ENCODE results near the gene UGT1A5. TPM values are rescaled to one million over a fixed set of nuclear protein-coding genes. Genes with fewer than 3 reads are reported as not detected.
"Not testable (repeated sequence)": the region's sequence is repeated elsewhere in the genome, so short reads cannot be mapped to it uniquely, and the experiment has no call there.

UGT1A5 gene
- total and polyA plus RNA-seq, 2 of the 8 experiments (the other 6 are each of a cell fraction or from before 2014, with no cell fraction given): not detected

- POLR2A ChIA-PET (ENCODE audit: partially characterized antibody); H3K4me1 ChIP-seq (replicated peaks in 1 of 4; ENCODE audit: control insufficient read depth in 3 of 4, insufficient read depth in 4 of 4, low read length in 3 of 4); H2BK120ac ChIP-seq (replicated peaks; ENCODE audit: low read depth, low read length); H4K91ac ChIP-seq (replicated peaks; ENCODE audit: insufficient read length, low read length); H3K23me2 ChIP-seq (ENCODE audit: low read depth, low read length); H3K9me3 ChIP-seq (ENCODE audit: insufficient read depth in 2 of 2, low read depth in 1 of 2, low read length in 1 of 2); H2BK5ac ChIP-seq (ENCODE audit: low read depth, low read length); H4K8ac ChIP-seq (ENCODE audit: extremely low read depth, insufficient read depth, low read length); H3K14ac ChIP-seq (ENCODE audit: insufficient read length); H2BK15ac ChIP-seq (ENCODE audit: low read length); H2BK20ac ChIP-seq (ENCODE audit: low read length); H3K4me2 ChIP-seq (ENCODE audit: insufficient read depth in 1 of 2, low read depth in 2 of 2, low read length in 2 of 2); H2BK12ac ChIP-seq (ENCODE audit: low read depth, low read length); H3K4me3 ChIP-seq (ENCODE audit: extremely low read depth in 1 of 4, insufficient read depth in 2 of 4, low read depth in 3 of 4, low read length in 4 of 4); H3K23ac ChIP-seq (ENCODE audit: insufficient read length); H4K20me1 ChIP-seq (replicated peaks in 1 of 2; ENCODE audit: control insufficient read depth in 1 of 2, insufficient read depth in 2 of 2, low read length in 2 of 2); DNase-seq (ENCODE audit: low read depth in 1 of 2, low spot score in 2 of 2); H3K79me2 ChIP-seq (ENCODE audit: control insufficient read depth in 1 of 2, insufficient read depth in 2 of 2, low read length in 2 of 2); FAIRE-seq; H3K27ac ChIP-seq (ENCODE audit: low read depth, low read length); H2AFZ ChIP-seq (ENCODE audit: low read length); H3K9ac ChIP-seq (replicated peaks in 1 of 4; ENCODE audit: extremely low read depth in 1 of 4, low read depth in 3 of 4, low read length in 3 of 4); H3K36me3 ChIP-seq (ENCODE audit: control insufficient read depth in 2 of 4, insufficient read depth in 4 of 4, low read length in 3 of 4); H3K79me1 ChIP-seq (ENCODE audit: low read depth, low read length); H4K5ac ChIP-seq (ENCODE audit: insufficient read length, low read depth, low read length); CTCF ChIA-PET (ENCODE audit: partially characterized antibody); H3K18ac ChIP-seq (ENCODE audit: extremely low read depth, low read length); H2AK5ac ChIP-seq (ENCODE audit: low read depth, low read length); H3K27me3 ChIP-seq (replicated peaks in 1 of 4; ENCODE audit: control insufficient read depth in 3 of 4, extremely low read depth in 1 of 4, insufficient read depth in 3 of 4, low read length in 3 of 4); H3K56ac ChIP-seq (replicated peaks; ENCODE audit: insufficient read length, low read depth, low read length); H3K4ac ChIP-seq (replicated peaks; ENCODE audit: insufficient read length, low read depth, low read length): not testable (repeated sequence)
- 100% methylated on average over 4 of the region's 5 CpGs; no CpG with 5 or more reads in 1 of the 2 experiments for WGBS, 2 experiments (ENCODE audit: extremely low coverage in 1 of 2, insufficient coverage in 1 of 2, insufficient read length in 1 of 2, insufficient replicate concordance in 2 of 2, low coverage in 1 of 2, low lambda C conversion rate in 2 of 2, missing lambda C conversion rate in 1 of 2)
These were observed 11.9 kb upstream of the UGT1A5 start for GRCh38 chr2:233700842-233701241.

Data from H1 (cell line).